CD14-positive monocyte (primary cell): Measurements from ENCODE around the gene PPM1K. TPM values are rescaled to one million over a fixed set of nuclear protein-coding genes. Genes with fewer than 3 reads are reported as not detected.

Source experiments
- DNase-seq, 3 donors: peaks; one replicate each; pipeline ENCODE4 v3.0.0-alpha.2; 2011 to 2022
- H2AFZ ChIP-seq: 2 replicates; pipeline ENCODE4 v1.6.0; 2012; ENCODE audit warnings: mild to moderate bottlenecking, low read depth, low read length, inconsistent platforms; ENCODE audit not compliant: insufficient read depth, poor library complexity, severe bottlenecking
- H3K27ac ChIP-seq, 2 donors: 1 replicate in 1 of 2; 2 replicates in 1 of 2; pipeline ENCODE4 v1.5.1; 2012 to 2013; ENCODE audit warnings: low read length in 2 of 2, control low read depth in 1 of 2, inconsistent platforms in 1 of 2, low read depth in 1 of 2, mild to moderate bottlenecking in 1 of 2
- H3K27me3 ChIP-seq, 2 donors: one replicate each; pipeline versions ENCODE4 v1.6.0 to v1.6.1; 2011 to 2013; ENCODE audit warnings: low read length in 2 of 2; ENCODE audit not compliant: control insufficient read depth in 2 of 2, insufficient read depth in 2 of 2
- H3K36me3 ChIP-seq, 2 donors: replicated peaks in 1 of 2; 1 replicate in 1 of 2; 2 replicates in 1 of 2; pipeline versions ENCODE4 v1.5.1 to v1.6.1; 2012 to 2013; ENCODE audit warnings: low read length in 2 of 2, control low read depth in 1 of 2, inconsistent platforms in 1 of 2, mild to moderate bottlenecking in 1 of 2; ENCODE audit not compliant: insufficient read depth in 2 of 2, control insufficient read depth in 1 of 2
- H3K4me1 ChIP-seq, 2 donors: 1 replicate in 1 of 2; 2 replicates in 1 of 2; pipeline versions ENCODE4 v1.5.1 to v1.6.1; 2012 to 2013; ENCODE audit warnings: low read length in 2 of 2, control low read depth in 1 of 2, inconsistent platforms in 1 of 2, mild to moderate bottlenecking in 1 of 2, moderate library complexity in 1 of 2; ENCODE audit not compliant: insufficient read depth in 2 of 2, control insufficient read depth in 1 of 2
- H3K4me2 ChIP-seq: replicated peaks from 2 replicates; pipeline ENCODE3; 2012; ENCODE audit warnings: low read length, moderate library complexity, mild to moderate bottlenecking; ENCODE audit not compliant: poor library complexity, severe bottlenecking; ENCODE audit errors: extremely low read depth
- H3K4me3 ChIP-seq, 3 experiments: fragments of 200-600 bp in 1 of 3; sonication (generic) in 1 of 3; replicated peaks in 1 of 3; 1 replicate in 2 of 3; 2 replicates in 1 of 3; pipeline ENCODE4 v1.5.1; 2011 to 2013; ENCODE audit warnings: low read length in 3 of 3, mild to moderate bottlenecking in 3 of 3, control low read depth in 2 of 3, low read depth in 2 of 3, inconsistent platforms in 1 of 3, moderate library complexity in 1 of 3
- H3K79me2 ChIP-seq: 2 replicates; pipeline ENCODE4 v1.6.0; 2012; ENCODE audit warnings: mild to moderate bottlenecking, control low read depth, inconsistent platforms, low read length, moderate library complexity; ENCODE audit not compliant: insufficient read depth
- H3K9ac ChIP-seq: 2 replicates; pipeline ENCODE4 v1.6.0; 2017; ENCODE audit warnings: low read length, mild to moderate bottlenecking; ENCODE audit not compliant: insufficient read depth, poor library complexity, severe bottlenecking
- H3K9me3 ChIP-seq, 2 donors: replicated peaks in 1 of 2; 1 replicate in 1 of 2; 2 replicates in 1 of 2; pipeline versions ENCODE4 v1.5.1 to v1.6.1; 2012 to 2013; ENCODE audit warnings: low read length in 2 of 2, control low read depth in 1 of 2; ENCODE audit not compliant: control insufficient read depth in 1 of 2, insufficient read depth in 1 of 2
- H4K20me1 ChIP-seq: 2 replicates; pipeline ENCODE4 v1.6.0; 2012; ENCODE audit warnings: mild to moderate bottlenecking, low read length, control low read depth, moderate library complexity; ENCODE audit not compliant: insufficient read depth
- H3K27ac Mint-ChIP-seq, 7 donors: one replicate each; pipeline ENCODE4 v1.8.0; 2020; ENCODE audit warnings: mild to moderate bottlenecking in 7 of 7, mixed read lengths in 7 of 7, moderate library complexity in 6 of 7, inconsistent platforms in 2 of 7
- H3K27me3 Mint-ChIP-seq, 3 donors: one replicate each; pipeline ENCODE4 v1.8.0; 2021 to 2022; ENCODE audit warnings: low read depth in 3 of 3, mild to moderate bottlenecking in 3 of 3, mixed read lengths in 3 of 3, moderate library complexity in 3 of 3, inconsistent platforms in 1 of 3
- H3K36me3 Mint-ChIP-seq, 2 donors: one replicate each; pipeline ENCODE4 v1.8.0; 2020; ENCODE audit warnings: mixed read lengths in 2 of 2, inconsistent platforms in 1 of 2, mild to moderate bottlenecking in 1 of 2
- H3K4me1 Mint-ChIP-seq: one replicate; pipeline ENCODE4 v1.8.0; 2020; ENCODE audit warnings: mild to moderate bottlenecking, mixed read lengths
- H3K4me3 Mint-ChIP-seq, 2 donors: one replicate each; pipeline ENCODE4 v1.8.0; 2020; ENCODE audit warnings: mild to moderate bottlenecking in 2 of 2, mixed read lengths in 2 of 2, moderate library complexity in 1 of 2
- H3K9me3 Mint-ChIP-seq, 7 donors: one replicate each; pipeline ENCODE4 v1.8.0; 2020 to 2022; ENCODE audit warnings: mixed read lengths in 7 of 7, mild to moderate bottlenecking in 6 of 7, moderate library complexity in 6 of 7, inconsistent platforms in 2 of 7
- CTCF ChIP-seq: fragments of 200-600 bp; IDR thresholded peaks from one replicate; pipeline ENCODE4 v1.8.0; 2022; ENCODE audit warnings: antibody characterized with exemption, mild to moderate bottlenecking
- WGBS: methylation state at CpG from one replicate; pipeline ENCODE4 v1.1.5; 2013; ENCODE audit warnings: missing lambda C conversion rate; ENCODE audit not compliant: insufficient coverage; 5-methylcytosine and 5-hydroxymethylcytosine counted together
- intact Hi-C, 2 donors: fragments of 100-400 bp; cut with micrococcal nuclease; formaldehyde crosslinking; loops; one replicate each; pipeline versions ENCODE4 v1.15.0 to v1.15.1; 2023
- polyA plus RNA-seq, 3 donors: library from polyadenylated mRNA; depleted of rRNA in 1 of 3; unstranded in 2 of 3; stranded (reverse) in 1 of 3; fragments of 300-500 nt in 2 of 3; fragments of >200 nt in 1 of 3; fragmentation: Illumina TruSeq in 2 of 3; gene quantifications; 1 replicate in 2 of 3; 2 replicates in 1 of 3; pipeline ENCODE4 v1.2.3, GENCODE V29; 2012 to 2021

The PPM1K gene
- polyA plus RNA-seq, 3 donors = 5.7 to 11.0 (median 7.0) TPM

- Histone ChIP-seq H3K27me3 (no peaks in the 10 kb centered on the region), H3K79me2 (no peaks in the 10 kb centered on the region), H3K4me1 (no peaks in the 10 kb centered on the region), H3K27ac (no peak overlapping the region), H3K36me3 (no peaks in the 10 kb centered on the region), H4K20me1 (no peaks in the 10 kb centered on the region), H3K9me3 (peaks cover 0 to 13% of the 10 kb centered on the region in 2 donors), H3K9ac (no peak overlapping the region), H3K4me2 (no peak overlapping the region), H3K4me3 (no peak overlapping the region), H2AFZ (no peak overlapping the region)
- Mint-ChIP-seq H3K27ac (no peak overlapping the region), H3K9me3 (peaks cover 7 to 18% (median 12%) of the 10 kb centered on the region in 7 donors), H3K4me1 (peaks cover 4% of the 10 kb centered on the region), H3K36me3 (no peaks in the 10 kb centered on the region), H3K27me3 (no peaks in the 10 kb centered on the region), H3K4me3 (no peak overlapping the region)
- TF ChIP-seq CTCF = no peak
- intact Hi-C loops = no loop called here
- DNase-seq = no peak
- WGBS = no CpG with 5 or more reads among the region's 1 CpG
These were observed 58.2 kb downstream of the PPM1K start for GRCh38 chr4:88226143-88226542.

GRCh38 chr4:88225232-88226105, 58.9 kb downstream of the PPM1K start:
- Histone ChIP-seq H3K4me1 (no peaks in the 10 kb centered on the region), H3K9me3 (peaks cover 5 to 19% of the 10 kb centered on the region in 2 donors), H3K4me2 (no peak overlapping the region), H3K79me2 (no peaks in the 10 kb centered on the region), H3K36me3 (no peaks in the 10 kb centered on the region), H3K9ac (no peak overlapping the region), H4K20me1 (no peaks in the 10 kb centered on the region), H3K27ac (no peak overlapping the region), H2AFZ (peak overlapping the region; percentile 21), H3K27me3 (no peaks in the 10 kb centered on the region), H3K4me3 (no peak overlapping the region)
- intact Hi-C loops = no loop called here
- Mint-ChIP-seq H3K36me3 (no peaks in the 10 kb centered on the region), H3K4me3 (no peak overlapping the region), H3K9me3 (peaks cover 11 to 24% (median 17%) of the 10 kb centered on the region in 7 donors), H3K4me1 (no peaks in the 10 kb centered on the region), H3K27ac (no peak overlapping the region), H3K27me3 (no peaks in the 10 kb centered on the region)
- no CpG with 5 or more reads among the region's 3 CpGs for WGBS
- TF ChIP-seq CTCF = no peak
- no peak for DNase-seq
